OCI-LY1 (cell line): ENCODE results near the gene CFAP206.

Experiments used
- CTCF ChIP-seq: fragments of 200-600 bp; sonication (generic), shearing (Covaris generic); IDR thresholded peaks from 2 replicates; pipeline ENCODE4 v1.5.1; 2017; ENCODE audit warnings: mild to moderate bottlenecking, antibody characterized with exemption, low read length, moderate library complexity, mixed read lengths
- EZH2 ChIP-seq: fragments of 200-600 bp; sonication (generic), shearing (Covaris generic); IDR thresholded peaks from 2 replicates; pipeline ENCODE4 v1.8.0; 2017; ENCODE audit warnings: borderline replicate concordance, mixed run types, mild to moderate bottlenecking, antibody characterized with exemption, low read length, moderate library complexity, mixed read lengths

GRCh38 chr6:87384449-87384848 is 23.3 kb upstream of the CFAP206 start:
- no peak for TF ChIP-seq CTCF
- no peak for TF ChIP-seq EZH2
